CD4-positive, alpha-beta T cell treated with Interleukin-12 subunit alpha and Interleukin-12 subunit beta, for 1 hour (primary cell): ENCODE measurements around the gene BUB1B.

Experiments
- DNase-seq: peaks from one replicate; pipeline ENCODE4 v3.0.0-alpha.2; 2020

BUB1B gene

DNA sequence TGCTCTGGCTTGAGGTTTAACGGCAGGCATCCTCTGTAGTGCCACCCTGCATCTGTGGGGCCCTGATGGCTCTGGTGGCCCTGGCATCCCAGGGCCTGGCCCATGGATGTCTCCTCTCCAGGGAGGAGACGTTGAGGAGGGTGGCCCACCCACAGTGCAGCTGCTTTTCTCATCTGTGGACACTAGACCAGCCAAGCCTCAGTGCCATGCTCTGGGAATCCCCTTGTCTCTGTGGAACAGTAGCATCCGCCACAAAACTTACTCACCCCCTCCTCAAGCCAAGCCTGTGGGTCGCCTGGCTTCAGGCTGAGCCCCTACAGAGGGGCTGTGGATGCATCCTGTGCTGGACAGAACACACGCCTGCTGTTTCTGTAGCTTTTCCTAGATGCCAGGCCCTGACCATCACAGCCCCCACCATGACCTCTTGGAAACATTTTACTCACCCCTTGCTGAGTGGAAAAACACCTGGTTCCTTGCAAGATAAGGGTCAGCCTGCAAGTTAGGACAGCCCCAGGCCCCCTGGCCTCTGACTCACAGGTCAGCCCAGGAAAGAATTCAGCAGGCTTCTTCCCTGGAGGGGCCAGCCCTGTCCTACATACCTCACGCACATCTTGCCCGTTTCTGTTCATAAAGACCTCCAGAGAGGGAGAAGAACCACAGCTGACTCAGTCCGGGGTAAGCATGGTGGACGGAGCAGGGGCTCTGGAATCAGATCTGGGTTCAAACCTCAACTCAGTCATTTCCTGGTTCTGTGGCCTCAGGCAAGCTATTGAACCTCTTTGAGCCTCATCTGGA lies 97.0 kb downstream of the BUB1B start:
- DNase-seq, result no peak

DNA sequence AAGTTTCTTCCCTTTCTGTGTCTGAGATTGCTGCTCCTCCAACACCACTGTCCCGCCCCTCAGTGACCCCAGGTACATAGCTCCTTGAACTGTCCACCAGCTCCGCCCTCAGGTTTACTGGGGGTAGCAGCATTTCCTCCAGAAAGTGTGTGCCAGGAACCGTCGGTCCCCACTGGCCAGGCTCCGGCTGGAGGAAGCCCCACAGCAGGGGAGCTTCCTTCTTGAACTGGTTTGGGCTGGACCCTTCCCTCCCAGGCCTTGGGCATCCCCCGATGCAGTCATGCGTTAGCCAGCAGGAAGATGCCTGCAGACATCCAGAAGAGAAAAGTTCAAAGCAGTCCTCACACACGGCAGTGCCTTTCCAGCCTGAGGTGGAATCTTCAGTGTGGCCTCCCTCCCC lies 97.7 kb downstream of the BUB1B start:
- DNase-seq, result no peak

DNA sequence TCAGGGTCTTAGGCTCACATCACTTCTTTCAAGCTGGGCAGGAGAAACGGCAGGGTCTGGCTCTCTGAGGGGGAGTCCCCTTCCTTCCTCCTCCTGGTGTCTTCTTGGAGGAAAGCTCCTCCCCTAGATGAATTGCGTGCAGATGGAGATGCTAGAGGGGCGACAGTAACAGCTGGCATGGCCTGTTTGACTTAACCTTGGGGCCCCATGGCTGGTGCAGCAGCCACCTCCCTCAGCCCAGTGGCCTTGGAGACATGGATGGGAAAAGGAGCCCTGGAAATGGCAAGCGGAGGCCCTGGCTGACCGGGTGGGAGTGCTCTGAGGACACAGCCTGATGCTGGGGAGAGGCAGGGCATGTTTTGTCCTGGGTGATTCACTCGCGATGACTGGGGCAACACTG lies 98.2 kb downstream of the BUB1B start:
- no peak for DNase-seq

DNA sequence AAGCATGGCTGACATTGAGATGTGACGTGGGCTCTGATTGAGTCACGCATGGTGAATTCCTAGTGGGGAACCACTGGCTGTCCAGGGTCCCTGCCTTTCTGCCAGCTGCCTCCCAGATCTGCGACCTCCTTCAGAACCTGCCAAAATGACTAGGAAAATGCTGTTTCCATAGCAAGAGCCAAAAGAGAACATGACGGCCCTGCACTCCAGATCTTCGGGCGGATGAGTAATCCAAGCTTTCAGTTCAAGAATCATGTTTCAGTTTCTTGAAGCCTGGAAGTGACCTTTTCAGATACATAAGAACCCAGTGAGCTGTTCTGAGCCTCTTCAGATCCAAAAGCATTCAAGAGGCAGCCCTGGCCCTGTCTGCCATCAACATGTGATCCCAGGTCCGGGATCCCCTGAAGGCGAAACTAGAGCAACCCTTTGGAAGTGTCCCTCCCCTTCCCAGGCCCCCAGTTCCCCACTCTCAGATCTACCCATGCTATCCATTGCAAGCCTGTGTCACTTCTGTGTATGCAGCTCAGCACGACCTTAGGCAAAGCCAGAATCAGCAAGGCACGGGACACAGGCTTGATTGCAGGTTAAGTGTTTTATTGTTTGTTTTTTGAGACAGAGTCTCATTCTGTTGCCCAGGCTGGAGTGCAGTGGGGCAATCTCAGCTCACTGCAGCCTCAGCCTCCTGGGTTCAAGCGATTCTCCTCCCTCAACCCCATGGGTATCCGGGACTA lies 102.3 kb downstream of the BUB1B start:
- DNase-seq, result no peak

DNA sequence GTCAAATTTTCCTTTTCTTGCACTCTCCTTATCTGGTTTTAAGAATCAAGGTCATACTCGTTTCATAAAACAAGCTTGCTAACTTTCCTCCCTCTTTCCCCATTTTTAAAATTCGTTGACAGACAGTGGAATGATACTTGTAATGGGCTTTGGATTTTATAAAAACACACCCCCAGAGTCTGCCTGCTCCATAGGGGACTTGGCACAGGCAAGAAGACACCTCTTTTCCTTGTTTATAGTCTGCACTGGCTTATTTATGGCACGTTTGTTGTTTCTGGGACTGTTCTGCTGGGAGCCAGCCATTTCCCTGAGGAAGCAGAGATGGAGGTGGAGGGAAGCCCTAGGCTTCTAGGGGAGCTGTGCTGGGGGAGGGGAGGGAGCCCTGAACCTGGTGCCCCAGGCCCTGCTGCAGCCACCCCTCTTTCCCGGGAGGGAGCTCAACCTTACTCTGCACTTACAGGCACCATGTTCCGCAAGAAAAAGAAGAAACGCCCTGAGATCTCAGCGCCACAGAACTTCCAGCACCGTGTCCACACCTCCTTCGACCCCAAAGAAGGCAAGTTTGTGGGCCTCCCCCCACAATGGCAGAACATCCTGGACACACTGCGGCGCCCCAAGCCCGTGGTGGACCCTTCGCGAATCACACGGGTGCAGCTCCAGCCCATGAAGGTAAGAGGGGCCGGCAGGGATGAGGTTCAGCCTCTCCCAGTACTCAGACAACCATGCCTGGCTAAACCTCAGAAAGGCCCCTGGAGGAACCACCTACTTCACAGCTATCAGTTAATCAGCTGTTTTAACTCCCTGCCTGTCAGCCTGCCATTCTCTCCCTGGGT lies 103.7 kb downstream of the BUB1B start:
- DNase-seq, result no peak

DNA sequence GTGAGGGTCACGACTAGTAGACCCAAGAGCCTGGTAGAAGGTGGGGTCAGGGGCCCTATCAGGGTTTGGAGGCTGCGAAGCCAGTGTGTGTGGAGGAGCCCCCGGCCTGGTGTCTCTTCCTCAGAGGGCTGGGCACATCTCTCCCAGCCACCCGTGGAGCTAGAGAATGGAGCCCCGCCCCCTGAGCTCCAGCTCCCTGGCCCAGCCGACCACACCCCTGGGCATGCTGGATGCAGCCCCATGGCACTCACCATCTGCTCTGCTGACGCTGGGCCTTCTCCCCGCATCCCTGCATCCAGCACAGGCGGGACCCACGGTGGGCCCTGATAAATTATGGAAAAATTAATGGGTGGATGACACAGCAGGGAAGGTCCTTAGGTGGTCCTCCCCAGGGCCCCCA lies 104.5 kb downstream of the BUB1B start:
- DNase-seq, result no peak

DNA sequence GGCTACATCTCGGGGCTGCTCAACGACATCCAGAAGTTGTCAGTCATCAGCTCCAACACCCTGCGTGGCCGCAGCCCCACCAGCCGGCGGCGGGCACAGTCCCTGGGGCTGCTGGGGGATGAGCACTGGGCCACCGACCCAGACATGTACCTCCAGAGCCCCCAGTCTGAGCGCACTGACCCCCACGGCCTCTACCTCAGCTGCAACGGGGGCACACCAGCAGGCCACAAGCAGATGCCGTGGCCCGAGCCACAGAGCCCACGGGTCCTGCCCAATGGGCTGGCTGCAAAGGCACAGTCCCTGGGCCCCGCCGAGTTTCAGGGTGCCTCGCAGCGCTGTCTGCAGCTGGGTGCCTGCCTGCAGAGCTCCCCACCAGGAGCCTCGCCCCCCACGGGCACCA lies 105.0 kb downstream of the BUB1B start:
- DNase-seq, result no peak

DNA sequence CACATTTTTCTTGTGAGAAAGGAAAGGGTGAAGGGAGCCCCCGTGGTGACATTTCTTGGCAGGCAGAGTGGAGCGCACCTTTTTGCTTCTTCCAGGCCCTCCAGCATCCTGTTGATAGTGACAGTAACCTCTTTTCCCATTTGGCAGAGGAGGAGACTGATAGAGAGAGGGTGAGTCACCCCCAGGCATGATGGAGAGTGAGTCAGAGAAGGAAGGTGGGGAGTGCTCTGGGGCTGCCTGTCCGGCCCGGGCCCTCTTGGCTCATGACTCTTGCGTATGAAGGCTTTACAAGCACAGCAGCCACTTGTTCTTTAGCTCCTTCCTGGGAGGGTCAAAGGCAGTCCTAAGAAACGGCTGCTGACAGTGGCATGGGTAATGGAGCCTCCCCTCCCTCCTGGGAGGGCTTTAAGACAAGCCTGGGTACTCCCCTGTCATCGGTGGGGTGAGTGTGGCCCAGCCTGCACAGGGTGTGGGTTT lies 106.0 kb downstream of the BUB1B start:
- DNase-seq, result no peak

DNA sequence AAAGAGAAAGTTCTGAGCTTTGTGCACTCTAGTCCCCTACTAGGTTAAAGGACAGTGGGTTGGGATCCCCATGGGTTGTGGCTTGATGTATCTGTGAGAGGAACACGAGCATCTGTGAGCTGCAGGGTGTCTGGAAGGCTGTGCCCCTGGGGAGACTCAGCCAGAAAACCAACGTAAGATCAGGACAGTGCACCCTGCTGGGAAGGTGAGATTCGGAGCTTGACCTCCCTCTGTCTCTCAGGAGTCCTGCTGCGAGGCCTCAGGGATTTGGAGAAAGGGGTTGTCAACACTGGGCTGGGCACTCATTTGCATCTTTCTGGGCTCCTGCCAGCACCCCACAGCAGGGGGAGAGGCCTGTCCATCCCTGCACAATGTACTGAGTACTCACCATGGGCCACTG lies 106.8 kb downstream of the BUB1B start:
- no peak for DNase-seq

DNA sequence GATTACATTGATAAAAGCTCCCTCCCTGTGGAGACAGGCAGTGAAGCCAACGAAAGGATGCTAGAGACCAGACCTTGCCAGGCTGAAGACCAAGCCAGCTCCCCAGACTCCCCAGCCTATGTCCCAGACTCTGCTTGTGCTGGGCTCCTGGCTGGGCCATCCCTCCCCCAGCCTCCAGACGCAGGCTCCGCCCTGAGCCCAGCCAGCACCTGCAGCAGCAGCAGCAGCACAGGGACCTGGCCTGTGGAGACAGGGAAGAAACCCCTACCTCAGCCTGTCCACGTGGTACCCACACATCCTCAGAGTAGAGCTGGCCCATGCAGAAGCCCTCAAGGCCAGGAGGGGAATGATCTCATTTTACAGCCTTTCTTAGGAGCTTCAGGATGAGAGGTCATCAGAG lies 108.7 kb downstream of the BUB1B start:
- no peak for DNase-seq

DNA sequence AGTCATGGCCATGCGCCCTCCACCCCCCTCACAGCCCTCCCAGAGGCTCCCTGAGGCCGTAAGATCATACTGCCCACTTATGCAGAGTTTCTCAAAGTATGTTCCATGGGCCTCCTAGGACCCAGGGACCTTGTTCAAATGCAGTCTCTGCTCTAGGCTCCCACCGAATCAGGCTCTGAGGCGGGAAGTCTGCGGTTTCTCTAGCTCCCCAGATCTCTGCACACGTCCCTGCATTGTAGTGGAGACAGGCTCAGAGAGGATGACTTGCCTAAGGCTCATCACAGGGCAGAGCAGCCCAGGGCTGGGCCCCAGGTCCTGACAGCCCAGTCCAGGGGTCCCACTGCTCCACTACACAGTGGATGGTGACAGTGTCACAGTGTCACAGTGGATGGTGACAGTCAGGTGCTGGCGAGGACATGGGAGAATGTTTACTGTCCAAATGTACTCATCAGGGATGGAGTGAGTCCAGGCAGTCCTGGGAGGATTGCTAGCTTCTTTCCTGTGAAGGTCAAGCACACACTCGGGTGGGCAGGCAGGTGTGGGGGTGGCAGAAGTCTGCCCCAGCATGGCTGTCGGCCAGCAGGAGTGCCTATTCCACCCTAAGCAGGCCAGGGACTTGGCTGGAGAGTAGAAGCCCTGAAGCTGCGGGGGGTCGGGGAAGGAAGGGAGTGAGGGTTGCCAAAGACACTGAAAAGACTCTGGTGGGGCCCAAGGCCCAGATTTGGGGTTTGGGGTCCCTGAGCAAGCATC lies 109.6 kb downstream of the BUB1B start:
- no peak for DNase-seq
